H9 (cell line): ENCODE data around the gene PPP1R3C. TPM values are rescaled to one million over a fixed set of nuclear protein-coding genes. Genes with fewer than 3 reads are reported as not detected.

ENCODE experiments used
- DNase-seq: peaks from one replicate; pipeline ENCODE4 v3.0.0-alpha.2; 2017
- H2AFZ ChIP-seq: one replicate; pipeline ENCODE4 v1.6.1; 2013; ENCODE audit warnings: mild to moderate bottlenecking, low read length, control low read depth, moderate library complexity
- H2AK5ac ChIP-seq: 2 replicates; pipeline ENCODE4 v1.6.1; 2013; ENCODE audit warnings: low read length, control low read depth, mixed read lengths; ENCODE audit not compliant: insufficient read length
- H2BK120ac ChIP-seq: one replicate; pipeline ENCODE4 v1.6.1; 2013; ENCODE audit warnings: low read depth, mild to moderate bottlenecking, low read length, control low read depth, inconsistent platforms; ENCODE audit not compliant: poor library complexity, severe bottlenecking
- H2BK12ac ChIP-seq: 2 replicates; pipeline ENCODE4 v1.6.1; 2013; ENCODE audit warnings: low read length, control low read depth, mixed read lengths, low read depth; ENCODE audit not compliant: insufficient read length
- H2BK15ac ChIP-seq: 2 replicates; pipeline ENCODE4 v1.6.1; 2013; ENCODE audit warnings: low read depth, low read length, control low read depth
- H2BK20ac ChIP-seq: one replicate; pipeline ENCODE4 v1.6.1; 2013; ENCODE audit warnings: low read depth, mild to moderate bottlenecking, low read length, control low read depth, inconsistent platforms; ENCODE audit not compliant: poor library complexity, severe bottlenecking
- H2BK5ac ChIP-seq: 2 replicates; pipeline ENCODE4 v1.6.1; 2013; ENCODE audit warnings: low read length, control low read depth, mixed read lengths; ENCODE audit not compliant: insufficient read length
- H3K14ac ChIP-seq: 2 replicates; pipeline ENCODE4 v1.6.1; 2013; ENCODE audit warnings: low read length, control low read depth; ENCODE audit not compliant: insufficient read depth
- H3K18ac ChIP-seq: 2 replicates; pipeline ENCODE4 v1.6.1; 2013; ENCODE audit warnings: low read depth, mild to moderate bottlenecking, mixed read lengths, low read length, control low read depth; ENCODE audit not compliant: insufficient read length
- H3K23ac ChIP-seq: 2 replicates; pipeline ENCODE4 v1.6.1; 2013; ENCODE audit warnings: low read length, control low read depth, mixed read lengths, low read depth; ENCODE audit not compliant: insufficient read length
- H3K23me2 ChIP-seq: 2 replicates; pipeline ENCODE4 v1.6.1; 2013; ENCODE audit warnings: low read depth, mild to moderate bottlenecking, mixed read lengths, low read length, control low read depth; ENCODE audit not compliant: insufficient read length, poor library complexity, severe bottlenecking
- H3K27ac ChIP-seq: 2 replicates; pipeline ENCODE4 v1.5.1; 2013; ENCODE audit warnings: low read length, control low read depth, mixed read lengths, low read depth; ENCODE audit not compliant: insufficient read length
- H3K27me3 ChIP-seq: 2 replicates; pipeline ENCODE4 v1.6.1; 2013; ENCODE audit warnings: low read length, control low read depth, inconsistent platforms; ENCODE audit not compliant: insufficient read depth
- H3K4ac ChIP-seq: 2 replicates; pipeline ENCODE4 v1.6.1; 2013; ENCODE audit warnings: low read depth, mild to moderate bottlenecking, control low read depth, inconsistent platforms, low read length, moderate library complexity
- H3K4me1 ChIP-seq: 2 replicates; pipeline ENCODE4 v1.6.1; 2013; ENCODE audit warnings: low read length, control low read depth, inconsistent platforms; ENCODE audit not compliant: insufficient read depth
- H3K4me2 ChIP-seq: 2 replicates; pipeline ENCODE4 v1.6.1; 2013; ENCODE audit warnings: low read length, control low read depth, mixed read lengths; ENCODE audit not compliant: insufficient read length, insufficient read depth
- H3K56ac ChIP-seq: 2 replicates; pipeline ENCODE4 v1.6.1; 2013; ENCODE audit warnings: low read depth, mild to moderate bottlenecking, mixed read lengths, low read length, control low read depth; ENCODE audit not compliant: insufficient read length
- H3K79me1 ChIP-seq: 2 replicates; pipeline ENCODE4 v1.6.1; 2013; ENCODE audit warnings: low read depth, mild to moderate bottlenecking, moderate library complexity, low read length, control low read depth, inconsistent platforms; ENCODE audit not compliant: insufficient read depth, poor library complexity, severe bottlenecking
- H3K79me2 ChIP-seq: 2 replicates; pipeline ENCODE4 v1.6.1; 2013; ENCODE audit warnings: low read length, control low read depth, inconsistent platforms; ENCODE audit not compliant: insufficient read depth
- H3K9ac ChIP-seq: 2 replicates; pipeline ENCODE4 v1.6.1; 2013; ENCODE audit warnings: low read length, control low read depth, mixed read lengths; ENCODE audit not compliant: insufficient read length; ENCODE audit errors: extremely low read depth
- H3K9me3 ChIP-seq: one replicate; pipeline ENCODE4 v1.6.1; 2013; ENCODE audit warnings: low read depth, low read length, inconsistent platforms; ENCODE audit not compliant: control insufficient read depth
- H3T11ph ChIP-seq: one replicate; pipeline ENCODE4 v1.6.1; 2013; ENCODE audit warnings: mild to moderate bottlenecking, low read length, control low read depth, inconsistent platforms
- H4K20me1 ChIP-seq: one replicate; pipeline ENCODE4 v1.6.1; 2013; ENCODE audit not compliant: control insufficient read depth, insufficient read length, insufficient read depth
- H4K5ac ChIP-seq: 2 replicates; pipeline ENCODE4 v1.6.1; 2013; ENCODE audit warnings: low read depth, mild to moderate bottlenecking, mixed read lengths, low read length, control low read depth; ENCODE audit not compliant: insufficient read length
- H4K8ac ChIP-seq: replicated peaks from 2 replicates; pipeline ENCODE4 v1.6.1; 2013; ENCODE audit warnings: low read length, control low read depth, mixed read lengths, low read depth; ENCODE audit not compliant: insufficient read length
- H4K91ac ChIP-seq: 2 replicates; pipeline ENCODE4 v1.6.1; 2013; ENCODE audit warnings: low read depth, mild to moderate bottlenecking, moderate library complexity, mixed read lengths, low read length, control low read depth; ENCODE audit not compliant: insufficient read length
- H3K27ac Mint-ChIP-seq, 3 experiments: 2 replicates in 2 of 3; 3 replicates in 1 of 3; pipeline ENCODE4 v1.8.0; 2020 to 2021; ENCODE audit warnings: mixed read lengths in 3 of 3, mild to moderate bottlenecking in 1 of 3, moderate library complexity in 1 of 3
- H3K27me3 Mint-ChIP-seq: 2 replicates; pipeline ENCODE4 v1.8.0; 2021; ENCODE audit warnings: low read depth, mild to moderate bottlenecking, moderate library complexity, mixed read lengths
- H3K36me3 Mint-ChIP-seq, 3 experiments: 2 replicates in 2 of 3; 3 replicates in 1 of 3; pipeline ENCODE4 v1.8.0; 2020 to 2021; ENCODE audit warnings: low read depth in 3 of 3, mixed read lengths in 3 of 3; ENCODE audit not compliant: insufficient read depth in 1 of 3
- H3K4me1 Mint-ChIP-seq, 2 experiments: 2 replicates each; pipeline ENCODE4 v1.8.0; 2020; ENCODE audit warnings: mixed read lengths in 2 of 2
- H3K4me3 Mint-ChIP-seq, 2 experiments: 2 replicates in 1 of 2; 3 replicates in 1 of 2; pipeline ENCODE4 v1.8.0; 2020 to 2021; ENCODE audit warnings: mild to moderate bottlenecking in 2 of 2, mixed read lengths in 2 of 2, moderate library complexity in 1 of 2
- H3K9me3 Mint-ChIP-seq, 2 experiments: 2 replicates in 1 of 2; 3 replicates in 1 of 2; pipeline ENCODE4 v1.8.0; 2020; ENCODE audit warnings: mild to moderate bottlenecking in 2 of 2, mixed read lengths in 2 of 2, moderate library complexity in 1 of 2
- WGBS: extraction: QIAGEN DNeasy Blood & Tissue Kit; methylation state at CpG from one replicate; pipeline ENCODE4 v1.1.7; 2013; ENCODE audit warnings: missing lambda C conversion rate, low lambda C conversion rate, mixed read lengths; ENCODE audit not compliant: insufficient read length; ENCODE audit errors: extremely low coverage; 5-methylcytosine and 5-hydroxymethylcytosine counted together
- total RNA-seq: library from RNA; stranded (reverse); gene quantifications from 2 replicates; pipeline ENCODE4 v1.2.1, GENCODE V29; 2021
- TF ChIP-seq, protein P1 (sequence below): fragments of 200-600 bp; sonication (generic); conservative IDR thresholded peaks from 3 replicates; pipeline ENCODE4 v1.8.0; 2021; ENCODE audit warnings: antibody characterized with exemption, mild to moderate bottlenecking

PPP1R3C gene
- total RNA-seq, 1 experiment from 2014 or later: 1.2 TPM

GRCh38 chr10:91587710-91588638, 44.9 kb downstream of the PPP1R3C start:
- Mint-ChIP-seq H3K9me3 (no peaks in the 10 kb centered on the region), H3K27me3 (no peaks in the 10 kb centered on the region; the same call in 1 of the 2 replicates), H3K36me3 (no peaks in the 10 kb centered on the region), H3K27ac (no peak overlapping the region), H3K4me1 (no peaks in the 10 kb centered on the region), H3K4me3 (no peak overlapping the region)
- Histone ChIP-seq H4K91ac (no peak overlapping the region), H3K56ac (no peak overlapping the region), H3K79me1 (no peaks in the 10 kb centered on the region), H3K4me2 (no peak overlapping the region), H2AK5ac (no peak overlapping the region), H4K20me1 (no peaks in the 10 kb centered on the region), H3T11ph (no peak overlapping the region), H3K23me2 (no peaks in the 10 kb centered on the region), H3K27ac (no peak overlapping the region), H3K79me2 (no peaks in the 10 kb centered on the region), H2BK120ac (no peak overlapping the region), H2BK12ac (no peak overlapping the region), H3K27me3 (no peaks in the 10 kb centered on the region), H2BK15ac (no peak overlapping the region), H4K5ac (no peak overlapping the region), H3K23ac (no peak overlapping the region), H3K9ac (no peak overlapping the region), H4K8ac (no peak overlapping the region), H2AFZ (no peak overlapping the region), H2BK20ac (no peak overlapping the region), H3K4ac (no peak overlapping the region), H3K18ac (no peak overlapping the region), H3K14ac (no peak overlapping the region), H3K9me3 (no peaks in the 10 kb centered on the region), H2BK5ac (no peak overlapping the region), H3K4me1 (no peaks in the 10 kb centered on the region)
- DNase-seq: no peak
- TF ChIP-seq, protein P1, sequence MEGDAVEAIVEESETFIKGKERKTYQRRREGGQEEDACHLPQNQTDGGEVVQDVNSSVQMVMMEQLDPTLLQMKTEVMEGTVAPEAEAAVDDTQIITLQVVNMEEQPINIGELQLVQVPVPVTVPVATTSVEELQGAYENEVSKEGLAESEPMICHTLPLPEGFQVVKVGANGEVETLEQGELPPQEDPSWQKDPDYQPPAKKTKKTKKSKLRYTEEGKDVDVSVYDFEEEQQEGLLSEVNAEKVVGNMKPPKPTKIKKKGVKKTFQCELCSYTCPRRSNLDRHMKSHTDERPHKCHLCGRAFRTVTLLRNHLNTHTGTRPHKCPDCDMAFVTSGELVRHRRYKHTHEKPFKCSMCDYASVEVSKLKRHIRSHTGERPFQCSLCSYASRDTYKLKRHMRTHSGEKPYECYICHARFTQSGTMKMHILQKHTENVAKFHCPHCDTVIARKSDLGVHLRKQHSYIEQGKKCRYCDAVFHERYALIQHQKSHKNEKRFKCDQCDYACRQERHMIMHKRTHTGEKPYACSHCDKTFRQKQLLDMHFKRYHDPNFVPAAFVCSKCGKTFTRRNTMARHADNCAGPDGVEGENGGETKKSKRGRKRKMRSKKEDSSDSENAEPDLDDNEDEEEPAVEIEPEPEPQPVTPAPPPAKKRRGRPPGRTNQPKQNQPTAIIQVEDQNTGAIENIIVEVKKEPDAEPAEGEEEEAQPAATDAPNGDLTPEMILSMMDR: no peak
- no CpG with 5 or more reads among the region's 9 CpGs for WGBS
